Measurements from ENCODE around the gene CCL8. TPM values are rescaled to one million over a fixed set of nuclear protein-coding genes. Genes with fewer than 3 reads are reported as not detected.

CCL8 gene
- total RNA-seq, 2 experiments from 2014 or later, result not detected

- ChIA-PET POLR2A (no interaction called here), CTCF (ENCODE audit: unreplicated experiment) (no interaction called here)
- H3K27ac ChIP-seq (ENCODE audit: low read depth, low read length, poor library complexity, severe bottlenecking), result no peak overlapping the region
- H4K20me1 ChIP-seq (ENCODE audit: insufficient read depth, low read length), result no peaks in the 10 kb centered on the region
- no peak overlapping the region for H2AFZ ChIP-seq (ENCODE audit: low read length)
- no peaks in the 10 kb centered on the region for H3K9me2 ChIP-seq (ENCODE audit: insufficient read depth, low read length)
- DNase-seq (ENCODE audit: low spot score), result no peak
- H3K4me3 ChIP-seq (ENCODE audit: low read depth, low read length, poor library complexity, severe bottlenecking), result no peak overlapping the region
- H3K36me3 ChIP-seq (ENCODE audit: insufficient read depth, low read length), result no peaks in the 10 kb centered on the region
- no peak for TF ChIP-seq EZH2phosphoT487 (IDR thresholded peaks at IDR 0.05; ENCODE audit: borderline replicate concordance, low read depth, low read length)
- no peak for TF ChIP-seq CTCF (conservative IDR thresholded peaks at IDR 0.05; ENCODE audit: low read length)
- intact Hi-C loops (cut with micrococcal nuclease; ENCODE audit: unreplicated experiment), result no loop called here
- H3K9me3 ChIP-seq (ENCODE audit: low read length), result no peaks in the 10 kb centered on the region
- no TSS peak for BruUV-seq (replicated peaks)
- H3K79me2 ChIP-seq (ENCODE audit: insufficient read depth, low read depth, low read length), result no peaks in the 10 kb centered on the region
- no peaks in the 10 kb centered on the region for H3K4me1 ChIP-seq (ENCODE audit: insufficient read depth, low read length, poor library complexity, severe bottlenecking)
- no peak overlapping the region for H3K4me2 ChIP-seq (ENCODE audit: low read length)
Observed at GRCh38 chr17:34347063-34347462, 27.8 kb downstream of the CCL8 start.

GRCh38 chr17:34349751-34350150, 30.5 kb downstream of the CCL8 start:
- no peak overlapping the region for H3K4me2 ChIP-seq (ENCODE audit: low read length)
- no TSS peak for BruUV-seq (replicated peaks)
- CTCF ChIA-PET (ENCODE audit: unreplicated experiment), result no interaction called here

More at GRCh38 chr17:34349751-34350150, 30.5 kb downstream of the CCL8 start:
- TF ChIP-seq CTCF (conservative IDR thresholded peaks at IDR 0.05; ENCODE audit: low read length) (no peak), EZH2phosphoT487 (IDR thresholded peaks at IDR 0.05; ENCODE audit: borderline replicate concordance, low read depth, low read length) (no peak)
- DNase-seq (ENCODE audit: low spot score), result no peak
- no peaks in the 10 kb centered on the region for H3K9me3 ChIP-seq (ENCODE audit: low read length)
- no peaks in the 10 kb centered on the region for H3K79me2 ChIP-seq (ENCODE audit: insufficient read depth, low read depth, low read length)
- no peaks in the 10 kb centered on the region for H4K20me1 ChIP-seq (ENCODE audit: insufficient read depth, low read length)
- no peak overlapping the region for H2AFZ ChIP-seq (ENCODE audit: low read length)
- intact Hi-C loops (cut with micrococcal nuclease; ENCODE audit: unreplicated experiment), result loop anchor here (10.0 kb wide), 2 partner anchors 125 to 165 kb away; no protein-coding TSS in a partner anchor
- POLR2A ChIA-PET, result no interaction called here
- H3K27ac ChIP-seq (ENCODE audit: low read depth, low read length, poor library complexity, severe bottlenecking), result no peak overlapping the region
- H3K4me1 ChIP-seq (ENCODE audit: insufficient read depth, low read length, poor library complexity, severe bottlenecking), result no peaks in the 10 kb centered on the region
- H3K4me3 ChIP-seq (ENCODE audit: low read depth, low read length, poor library complexity, severe bottlenecking), result no peak overlapping the region
- H3K9me2 ChIP-seq (ENCODE audit: insufficient read depth, low read length), result no peaks in the 10 kb centered on the region
- no peaks in the 10 kb centered on the region for H3K36me3 ChIP-seq (ENCODE audit: insufficient read depth, low read length)
